Natural killer cell (primary cell): ENCODE measurements around the gene INPP4B. TPM values are rescaled to one million over a fixed set of nuclear protein-coding genes. Genes with fewer than 3 reads are reported as not detected.

ENCODE experiments used
- ATAC-seq, 3 donors: fragments of 150-1000 bp in 2 of 3; fragments of 200-7000 bp in 1 of 3; cut with Tn5 transposase; 1 replicate in 1 of 3; 2 replicates in 2 of 3; pipeline ENCODE4 v1.10.0; 2021; ENCODE audit warnings: mild to moderate bottlenecking in 2 of 3, moderate library complexity in 2 of 3
- DNase-seq, 2 donors: peaks; one replicate each; pipeline versions ENCODE4 v3.0.0 to v3.0.0-alpha.2; 2013 to 2021; ENCODE audit warnings: mixed read lengths in 1 of 2
- H3K27ac ChIP-seq: one replicate; pipeline ENCODE4 v1.5.1; 2013; ENCODE audit warnings: mild to moderate bottlenecking, low read length
- H3K27me3 ChIP-seq: one replicate; pipeline ENCODE4 v1.6.1; 2013; ENCODE audit warnings: low read length; ENCODE audit not compliant: control insufficient read depth, insufficient read depth
- H3K36me3 ChIP-seq: one replicate; pipeline ENCODE4 v1.6.1; 2013; ENCODE audit warnings: low read length; ENCODE audit not compliant: control insufficient read depth, insufficient read depth
- H3K4me1 ChIP-seq: one replicate; pipeline ENCODE4 v1.6.1; 2013; ENCODE audit warnings: low read length; ENCODE audit not compliant: control insufficient read depth, insufficient read depth
- H3K4me3 ChIP-seq: one replicate; pipeline ENCODE4 v1.5.1; 2013; ENCODE audit warnings: low read length
- H3K9me3 ChIP-seq: one replicate; pipeline ENCODE4 v1.6.1; 2013; ENCODE audit warnings: low read length; ENCODE audit not compliant: control insufficient read depth, insufficient read depth
- H3K27ac Mint-ChIP-seq, 2 donors: one replicate each; pipeline ENCODE4 v1.8.0; 2022; ENCODE audit warnings: mild to moderate bottlenecking in 2 of 2, mixed read lengths in 2 of 2, moderate library complexity in 1 of 2
- H3K27me3 Mint-ChIP-seq, 2 donors: one replicate each; pipeline ENCODE4 v1.8.0; 2022; ENCODE audit warnings: low read depth in 2 of 2, mixed read lengths in 2 of 2
- H3K36me3 Mint-ChIP-seq: one replicate; pipeline ENCODE4 v1.8.0; 2022; ENCODE audit warnings: mixed read lengths
- H3K4me1 Mint-ChIP-seq, 2 donors: one replicate each; pipeline ENCODE4 v1.8.0; 2022; ENCODE audit warnings: mixed read lengths in 2 of 2
- H3K4me3 Mint-ChIP-seq: one replicate; pipeline ENCODE4 v1.8.0; 2022; ENCODE audit warnings: mild to moderate bottlenecking, moderate library complexity, mixed read lengths
- H3K9me3 Mint-ChIP-seq, 2 donors: one replicate each; pipeline ENCODE4 v1.8.0; 2022; ENCODE audit warnings: mixed read lengths in 2 of 2
- CTCF ChIP-seq: fragments of 200-600 bp; IDR thresholded peaks from one replicate; pipeline ENCODE4 v1.8.0; 2022; ENCODE audit warnings: antibody characterized with exemption
- WGBS: methylation state at CpG from one replicate; pipeline ENCODE4 v1.1.7; 2013; ENCODE audit warnings: missing lambda C conversion rate; ENCODE audit not compliant: insufficient coverage; 5-methylcytosine and 5-hydroxymethylcytosine counted together
- intact Hi-C: fragments of 100-400 bp; cut with micrococcal nuclease; formaldehyde crosslinking; loops from one replicate; pipeline ENCODE4 v1.14.2; 2022
- total RNA-seq, 4 donors: library from RNA; stranded (reverse); fragments of 120-200 nt in 1 of 4; gene quantifications; one replicate each; pipeline versions ENCODE4 v1.2.3 to v1.2.4, GENCODE V29; 2013 to 2022

Gene INPP4B
- total RNA-seq, 3 donors from 2014 or later (not counting 1 experiment from before 2014, with no cell fraction given), result 2.4 to 6.2 (median 4.5) TPM

GRCh38 chr4:142858446-142858845 is 12.3 kb upstream of the INPP4B start:
- Histone ChIP-seq H3K4me1 (no peaks in the 10 kb centered on the region), H3K27ac (no peak overlapping the region), H3K4me3 (no peak overlapping the region), H3K9me3 (no peaks in the 10 kb centered on the region), H3K36me3 (no peaks in the 10 kb centered on the region), H3K27me3 (no peaks in the 10 kb centered on the region)
- WGBS, result 26% methylated on average over 2 of the region's 3 CpGs
- Mint-ChIP-seq H3K27me3 (no peaks in the 10 kb centered on the region), H3K4me3 (no peak overlapping the region), H3K9me3 (peaks cover 0 to 3% of the 10 kb centered on the region in 2 donors), H3K36me3 (no peaks in the 10 kb centered on the region), H3K4me1 (no peaks in the 10 kb centered on the region), H3K27ac (no peak overlapping the region)
- DNase-seq (no peak), ATAC-seq (no peak)
- intact Hi-C loops, result no loop called here
- no peak for TF ChIP-seq CTCF

- Mint-ChIP-seq H3K9me3 (peaks cover 0 to 3% of the 10 kb centered on the region in 2 donors), H3K4me1 (no peaks in the 10 kb centered on the region), H3K4me3 (no peak overlapping the region), H3K27ac (no peak overlapping the region), H3K27me3 (no peaks in the 10 kb centered on the region), H3K36me3 (no peaks in the 10 kb centered on the region)
- intact Hi-C loops, result no loop called here
- ATAC-seq (no peak), DNase-seq (no peak)
- WGBS, result 72% methylated on average over 2 of the region's 2 CpGs
- no peaks in the 10 kb centered on the region for H3K36me3 ChIP-seq
- H3K27ac ChIP-seq, result no peak overlapping the region
- no peaks in the 10 kb centered on the region for H3K4me1 ChIP-seq
- no peak overlapping the region for H3K4me3 ChIP-seq
- no peak for TF ChIP-seq CTCF
- H3K9me3 ChIP-seq, result no peaks in the 10 kb centered on the region
- H3K27me3 ChIP-seq, result no peaks in the 10 kb centered on the region
These were observed 10.5 kb upstream of the INPP4B start for GRCh38 chr4:142856576-142856975.

GRCh38 chr4:142850478-142850877 is 4.4 kb upstream of the INPP4B start:
- intact Hi-C loops, result no loop called here
- ATAC-seq, result no peak
- DNase-seq, result no peak
- WGBS, result 81% methylated on average over 3 of the region's 4 CpGs
- Mint-ChIP-seq H3K4me1 (peaks cover 0 to 13% of the 10 kb centered on the region in 2 donors), H3K36me3 (no peaks in the 10 kb centered on the region), H3K4me3 (no peak overlapping the region), H3K27ac (no peak overlapping the region), H3K27me3 (peaks cover 29 to 37% of the 10 kb centered on the region in 2 donors), H3K9me3 (peaks cover 0 to 3% of the 10 kb centered on the region in 2 donors)
- Histone ChIP-seq H3K36me3 (no peaks in the 10 kb centered on the region), H3K9me3 (no peaks in the 10 kb centered on the region), H3K27me3 (peaks cover 23% of the 10 kb centered on the region), H3K27ac (no peak overlapping the region), H3K4me3 (no peak overlapping the region), H3K4me1 (peaks cover 19% of the 10 kb centered on the region)
- no peak for TF ChIP-seq CTCF
